ENCODE results near the gene HLCS. TPM values are rescaled to one million over a fixed set of nuclear protein-coding genes. Genes with fewer than 3 reads are reported as not detected.

Gene HLCS
- total RNA-seq, 1 experiment from 2014 or later = 8.5 TPM

DNA sequence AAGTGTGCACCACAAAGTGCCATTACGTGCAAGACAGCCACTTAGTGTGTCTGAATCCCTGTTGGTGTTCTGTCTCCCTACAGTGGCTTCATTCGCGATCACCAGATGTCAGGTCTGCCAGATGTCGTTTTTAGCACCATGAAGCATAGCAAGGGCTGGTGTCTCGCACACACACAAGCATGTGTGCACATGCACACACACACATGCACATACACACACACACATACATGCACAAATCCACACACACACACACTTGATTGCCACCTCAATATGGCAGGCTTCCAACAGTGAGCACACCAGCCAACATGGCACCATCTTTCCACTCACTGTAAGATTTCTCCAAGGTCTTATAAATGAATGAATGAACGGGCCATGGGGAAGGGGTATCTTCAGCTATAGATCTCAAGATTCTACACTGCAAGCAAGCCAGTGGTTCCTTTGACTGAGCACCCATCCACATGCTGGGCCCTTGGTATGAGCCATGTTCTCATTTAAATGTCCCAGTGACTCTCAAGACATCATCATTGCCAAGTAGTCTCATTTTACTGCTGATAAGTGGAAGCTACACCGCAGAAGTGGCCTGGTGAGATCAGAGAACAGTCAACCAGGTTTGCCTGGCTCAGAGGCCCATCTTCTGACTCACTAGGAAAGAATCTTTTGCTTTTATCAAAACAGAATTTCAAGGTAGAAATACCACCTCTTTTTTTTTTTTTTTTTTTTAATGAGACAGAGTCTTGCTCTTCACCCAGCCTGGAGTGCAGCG, 182.7 kb downstream of the HLCS start:
- DNase-seq (ENCODE audit: low spot score) = peak; percentile 25

- no peak for DNase-seq (ENCODE audit: low spot score)
Measured at GRCh38 chr21:36780861-36781260, 185.6 kb downstream of the HLCS start.

- no peak for DNase-seq (ENCODE audit: low spot score)
Measured at GRCh38 chr21:36776981-36777617, 189.4 kb downstream of the HLCS start.

DNA sequence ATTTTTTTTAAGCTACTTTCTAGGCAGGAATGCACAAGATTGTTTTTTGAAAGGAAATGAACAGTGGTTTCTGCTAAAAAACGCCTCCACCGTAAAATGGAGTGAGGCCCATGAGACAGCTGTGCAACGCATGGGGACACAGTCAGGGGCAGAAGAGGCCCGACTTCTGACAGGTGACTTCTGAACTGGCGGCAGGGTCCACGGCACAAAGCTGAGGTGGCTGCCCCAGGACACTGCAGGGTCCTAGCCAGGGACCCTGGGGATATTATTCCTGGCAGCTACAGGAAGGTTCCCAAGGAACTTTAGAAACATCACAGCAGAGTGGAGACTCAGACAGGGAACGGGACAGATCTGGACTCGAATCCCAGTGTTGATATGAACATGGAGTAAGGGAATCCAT, 192.5 kb downstream of the HLCS start:
- no peak for DNase-seq (ENCODE audit: low spot score)

DNA sequence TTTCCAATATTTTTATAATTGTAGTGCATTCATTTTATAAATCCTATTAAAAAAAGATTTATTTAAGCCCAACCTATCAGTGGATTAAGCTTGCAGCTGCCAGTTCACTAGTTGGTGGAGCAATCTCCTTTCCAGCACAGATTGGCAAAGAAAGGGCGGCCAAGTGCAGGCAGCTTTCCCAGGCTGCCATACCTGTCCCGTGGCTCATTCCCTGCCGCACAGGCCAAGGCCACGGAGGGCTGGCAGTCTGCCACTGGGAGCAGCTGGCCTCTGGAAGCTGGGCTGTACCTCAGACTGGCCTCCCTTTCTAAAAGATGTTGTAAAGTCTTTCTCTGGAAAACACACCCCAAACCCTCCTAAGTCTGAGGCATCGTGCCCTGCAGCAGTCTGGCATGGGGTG, 193.4 kb downstream of the HLCS start:
- DNase-seq (ENCODE audit: low spot score) = peak; percentile 60

DNA sequence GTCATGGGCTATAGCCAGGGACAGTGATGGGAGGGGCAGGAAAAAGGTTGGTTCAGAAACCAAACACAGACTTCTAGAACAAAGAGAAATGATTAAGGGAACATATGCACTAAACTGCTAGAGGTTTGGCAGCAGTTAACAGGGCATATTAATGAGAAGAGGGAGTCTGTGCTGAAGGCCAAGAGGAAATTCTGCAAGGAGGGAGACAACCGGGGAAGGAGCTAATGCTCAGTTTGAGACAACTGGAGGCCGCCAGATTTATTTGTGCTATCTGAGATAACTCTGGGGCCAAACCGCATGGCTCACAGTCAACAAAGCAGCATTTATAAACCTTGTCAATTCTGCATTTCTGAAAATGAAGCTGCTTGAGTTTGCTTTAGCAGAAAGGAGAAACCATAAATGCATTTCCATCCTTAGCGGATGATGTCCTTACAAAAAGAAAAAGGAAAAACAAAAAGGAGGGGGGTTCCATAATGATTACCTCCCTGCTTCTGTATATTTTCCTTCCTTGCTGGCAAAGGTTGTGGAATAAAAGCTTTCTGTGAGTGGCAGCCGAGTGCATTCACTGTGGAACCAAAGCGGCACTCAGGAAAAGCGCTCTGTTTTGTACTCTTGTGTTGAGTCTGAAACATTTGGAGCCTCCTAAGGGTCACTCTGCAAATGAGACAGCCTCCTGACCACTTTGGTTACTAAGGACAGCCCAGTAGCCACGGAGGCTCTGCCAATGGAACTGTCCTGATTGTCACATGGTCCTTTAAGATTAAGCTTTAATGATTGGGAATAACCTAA, 197.2 kb downstream of the HLCS start:
- no peak for DNase-seq (ENCODE audit: low spot score)

DNA sequence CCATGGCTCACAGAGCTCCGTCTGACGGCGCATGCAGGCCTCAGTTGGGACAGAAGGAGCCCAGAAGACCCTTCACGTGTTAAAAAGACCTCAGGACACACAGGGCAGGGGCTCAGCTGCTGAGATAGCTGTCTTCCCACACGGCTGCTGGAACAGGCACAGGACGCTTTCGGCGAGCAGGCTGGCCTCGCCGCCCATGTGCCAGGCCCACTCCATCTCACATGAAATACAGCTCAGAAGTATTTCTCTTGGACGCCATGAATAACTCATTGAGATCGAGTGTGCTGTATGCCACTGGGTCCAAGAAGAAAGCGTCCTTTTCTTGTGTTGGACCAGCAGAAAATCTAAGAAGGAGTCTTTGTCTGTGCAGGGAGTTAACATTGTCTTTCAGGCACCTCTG, 198.0 kb downstream of the HLCS start:
- no peak for DNase-seq (ENCODE audit: low spot score)

- no peak for DNase-seq (ENCODE audit: low spot score)
Measured at GRCh38 chr21:36767096-36767495, 199.4 kb downstream of the HLCS start.

DNA sequence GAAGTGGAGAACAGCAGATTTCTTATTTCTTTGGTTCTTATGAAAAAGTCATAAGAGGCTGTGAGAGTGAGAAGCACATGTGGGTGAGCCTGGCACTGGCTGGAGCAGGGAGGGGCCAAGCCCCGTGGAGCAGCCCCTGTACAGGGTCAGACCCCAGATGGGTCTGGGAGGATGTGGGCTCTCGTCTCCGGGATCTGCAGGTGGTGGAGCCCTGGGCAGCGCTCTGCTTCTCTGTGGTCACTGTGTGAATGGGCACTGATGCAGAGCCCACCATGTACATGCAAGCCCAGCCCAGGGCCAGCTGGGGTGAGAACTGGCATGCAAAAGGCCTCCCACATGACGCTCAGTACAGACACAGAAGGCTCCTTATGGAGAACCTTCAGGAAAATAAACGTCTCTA, 200.0 kb downstream of the HLCS start:
- no peak for DNase-seq (ENCODE audit: low spot score)

GRCh38 chr21:36765229-36765628, 201.2 kb downstream of the HLCS start:
- DNase-seq (ENCODE audit: low spot score) = no peak

DNA sequence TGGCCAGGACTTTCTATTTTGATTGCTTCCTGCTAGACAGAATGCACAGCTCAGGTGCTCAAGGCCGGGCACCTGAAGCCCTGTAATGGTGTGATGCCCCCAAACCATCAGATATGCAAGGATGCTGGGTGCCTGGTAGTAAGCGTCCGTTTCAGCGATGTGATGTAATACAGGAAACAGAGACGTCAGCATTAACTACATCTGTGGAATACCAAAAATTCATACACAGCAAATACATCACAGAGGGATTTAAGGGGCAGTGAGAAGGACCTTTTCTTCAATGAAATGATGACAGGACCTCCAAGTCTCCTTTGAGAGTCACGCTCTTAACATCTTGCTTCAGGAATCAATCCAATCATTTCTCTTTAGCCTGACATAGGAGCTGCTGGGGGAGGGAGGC, 203.2 kb downstream of the HLCS start:
- no peak for DNase-seq (ENCODE audit: low spot score)

- no peak for DNase-seq (ENCODE audit: low spot score)
Measured at GRCh38 chr21:36762642-36763041, 203.8 kb downstream of the HLCS start.

GRCh38 chr21:36761685-36762084, 204.8 kb downstream of the HLCS start:
- DNase-seq (ENCODE audit: low spot score) = no peak

DNA sequence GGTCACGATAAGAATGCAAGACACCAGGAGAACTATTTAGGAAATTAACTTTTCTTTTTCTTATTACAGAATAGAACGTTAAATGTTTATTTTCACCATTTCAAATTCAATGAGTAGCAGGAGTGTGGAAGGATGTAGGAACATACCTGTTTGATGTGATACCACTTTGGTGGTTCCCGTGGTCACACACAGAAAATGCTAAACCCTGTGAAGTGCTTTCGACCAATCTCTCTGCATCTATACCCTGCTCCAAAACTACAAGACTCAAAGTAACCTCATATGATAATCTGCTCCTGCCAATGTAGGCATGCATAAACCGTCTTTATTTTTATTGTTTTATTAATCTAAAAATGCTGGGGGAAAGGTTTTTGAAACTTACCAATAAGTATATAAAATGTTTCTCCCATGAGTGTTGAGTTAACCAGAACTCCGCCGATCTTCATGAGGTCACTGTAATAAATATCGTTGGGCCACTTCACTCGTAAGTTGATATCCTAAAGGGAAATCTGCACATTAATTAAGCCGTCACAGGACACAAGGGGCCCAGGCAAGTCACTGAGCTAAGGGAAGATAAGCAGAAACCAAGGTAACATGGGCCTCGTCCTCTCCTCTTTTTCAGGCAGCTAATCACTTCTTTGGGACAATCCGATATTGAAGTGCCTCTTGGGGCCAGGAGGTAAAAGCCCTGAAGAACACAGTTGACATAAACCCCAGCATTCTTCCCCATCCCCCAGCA, 207.0 kb downstream of the HLCS start:
- DNase-seq (ENCODE audit: low spot score) = no peak

DNA sequence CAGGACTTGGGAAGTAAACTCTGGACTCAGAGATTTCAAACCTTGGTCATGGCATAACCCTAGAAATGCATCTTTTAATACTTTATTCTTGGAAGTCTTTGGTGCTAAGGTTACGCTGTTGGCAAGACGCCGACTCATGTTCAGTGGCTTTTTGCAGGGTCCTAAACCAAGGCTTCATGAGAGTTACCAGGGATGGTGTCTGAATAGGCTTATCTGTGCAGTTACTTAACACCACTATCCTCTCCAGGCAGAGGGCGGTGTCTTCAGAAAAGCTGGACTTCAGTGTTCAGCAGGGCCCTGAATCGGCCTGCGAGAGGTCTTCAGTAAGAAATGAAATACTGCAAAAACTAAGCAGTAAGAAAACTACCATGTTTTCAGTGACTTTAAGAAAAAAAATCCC, 209.3 kb downstream of the HLCS start:
- no peak for DNase-seq (ENCODE audit: low spot score)

- DNase-seq (ENCODE audit: low spot score) = peak; percentile 49
Measured at GRCh38 chr21:36756527-36756926, 209.9 kb downstream of the HLCS start.

GRCh38 chr21:36754241-36754898, 212.1 kb downstream of the HLCS start:
- no peak for DNase-seq (ENCODE audit: low spot score)

DNA sequence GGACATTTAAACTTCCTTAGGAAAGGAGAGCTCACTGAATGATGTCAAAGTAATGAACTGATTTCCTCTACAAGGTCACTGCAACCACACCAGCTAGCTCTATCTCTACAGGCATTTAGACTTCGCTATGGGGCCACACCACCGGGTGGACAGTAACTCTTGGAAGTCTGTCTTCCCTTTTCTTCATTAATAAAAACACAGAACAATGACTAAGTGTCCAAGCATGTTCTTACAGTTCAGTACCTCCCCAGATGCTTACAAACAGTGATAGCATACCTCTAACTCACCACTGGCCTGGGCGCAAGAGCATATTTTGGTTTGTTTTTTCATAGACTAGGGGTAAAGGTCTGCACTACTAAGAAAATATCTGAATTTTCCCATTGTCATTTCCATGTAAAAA, 212.9 kb downstream of the HLCS start:
- DNase-seq (ENCODE audit: low spot score) = no peak

GRCh38 chr21:36751383-36751782, 215.1 kb downstream of the HLCS start:
- DNase-seq (ENCODE audit: low spot score) = no peak

DNA sequence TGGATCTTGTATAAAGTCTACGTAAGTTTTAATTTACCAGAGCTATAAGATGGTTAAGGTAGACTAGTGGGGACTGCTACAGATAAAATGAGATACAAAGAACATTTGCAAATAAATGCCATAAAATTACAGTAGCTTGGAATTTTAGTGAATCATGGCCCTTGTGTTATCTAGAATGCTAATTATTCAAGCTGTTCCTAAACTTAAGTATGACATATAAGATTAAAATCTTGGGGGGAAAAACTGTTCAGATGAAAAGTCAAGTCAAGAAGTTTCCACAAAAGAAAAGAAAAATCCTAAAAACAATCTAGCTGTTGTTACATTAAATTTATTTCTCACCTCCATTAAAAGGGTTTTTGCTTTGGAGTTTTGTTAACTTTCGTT, 215.9 kb downstream of the HLCS start:
- no peak for DNase-seq (ENCODE audit: low spot score)

- DNase-seq (ENCODE audit: low spot score) = no peak
Measured at GRCh38 chr21:36749935-36750575, 216.4 kb downstream of the HLCS start.

Data from HT-29 (cell line).